IMR-90 (cell line): ENCODE measurements around the gene SRP14.

Source experiments
- BHLHE40 ChIP-seq: fragments of 150-350 bp; IDR thresholded peaks from 2 replicates; pipeline ENCODE4 v1.6.1; 2016; ENCODE audit warnings: mild to moderate bottlenecking, low read depth, low read length
- CEBPB ChIP-seq: IDR thresholded peaks from 2 replicates; pipeline ENCODE4 v1.6.1; 2012; ENCODE audit warnings: low read depth, low read length, improper control_type of control experiment
- CTCF ChIP-seq: conservative IDR thresholded peaks from 2 replicates; pipeline ENCODE4 v1.5.1; 2012; ENCODE audit warnings: mild to moderate bottlenecking, low read depth, low read length, improper control_type of control experiment
- MAFK ChIP-seq: IDR thresholded peaks from 2 replicates; pipeline ENCODE4 v1.6.1; 2012; ENCODE audit warnings: low read depth, low read length, improper control_type of control experiment
- NFE2L2 ChIP-seq: fragments of 150-350 bp; IDR thresholded peaks from 2 replicates; pipeline ENCODE4 v1.6.1; 2016; ENCODE audit warnings: low read depth, mild to moderate bottlenecking, low read length
- POLR2A ChIP-seq: IDR thresholded peaks from 2 replicates; pipeline ENCODE4 v1.6.1; 2012; ENCODE audit warnings: mild to moderate bottlenecking, low read depth, low read length
- SMC3 ChIP-seq: fragments of 150-350 bp; IDR thresholded peaks from 2 replicates; pipeline ENCODE4 v1.6.1; 2016; ENCODE audit warnings: low read depth, mild to moderate bottlenecking, antibody characterized with exemption, low read length, moderate library complexity
- USF2 ChIP-seq: fragments of 150-350 bp; IDR thresholded peaks from 2 replicates; pipeline ENCODE4 v1.6.1; 2017; ENCODE audit warnings: mild to moderate bottlenecking, antibody characterized with exemption, low read length, low read depth

GRCh38 chr15:40052604-40053003 lies 13.6 kb upstream of the SRP14 start:
- TF ChIP-seq POLR2A (no peak), SMC3 (no peak), CEBPB (no peak), MAFK (no peak), CTCF (no peak), NFE2L2 (no peak), USF2 (no peak), BHLHE40 (no peak)
